AG09309 (cell line): ENCODE data around the gene TTC12.

Source experiments
- DNase-seq: peaks from one replicate; pipeline ENCODE4 v3.0.0-alpha.2; 2010; ENCODE audit warnings: low read depth
- H3K4me3 ChIP-seq: 2 replicates; pipeline ENCODE4 v1.5.1; 2011; ENCODE audit warnings: mild to moderate bottlenecking, low read depth, low read length, moderate library complexity; ENCODE audit not compliant: control insufficient read depth
- CTCF ChIP-seq: IDR thresholded peaks from 2 replicates; pipeline ENCODE4 v1.5.1; 2011; ENCODE audit warnings: mild to moderate bottlenecking, low read depth, low read length, inconsistent platforms; ENCODE audit not compliant: insufficient read depth, control insufficient read depth; ENCODE audit errors: missing control alignments

The TTC12 gene

GRCh38 chr11:113363406-113363805, 49.0 kb downstream of the TTC12 start:
- no peak for DNase-seq
- H3K4me3 ChIP-seq = no peak overlapping the region
- TF ChIP-seq CTCF = no peak

- TF ChIP-seq CTCF = no peak
- DNase-seq = no peak
- H3K4me3 ChIP-seq = no peak overlapping the region
These were observed 49.7 kb downstream of the TTC12 start for GRCh38 chr11:113363996-113364641.

GRCh38 chr11:113365895-113366294, 51.5 kb downstream of the TTC12 start:
- no peak for DNase-seq
- TF ChIP-seq CTCF = no peak
- H3K4me3 ChIP-seq = no peak overlapping the region

- TF ChIP-seq CTCF = no peak
- H3K4me3 ChIP-seq = no peak overlapping the region
- DNase-seq = no peak
These were observed 55.0 kb downstream of the TTC12 start for GRCh38 chr11:113369411-113369810.

GRCh38 chr11:113370634-113371033, 56.3 kb downstream of the TTC12 start:
- DNase-seq = no peak
- TF ChIP-seq CTCF = no peak
- no peak overlapping the region for H3K4me3 ChIP-seq

- DNase-seq = no peak
- H3K4me3 ChIP-seq = no peak overlapping the region
- no peak for TF ChIP-seq CTCF
These were observed 57.9 kb downstream of the TTC12 start for GRCh38 chr11:113372309-113372708.
